GM23338 (cell line): ENCODE measurements around the gene MAFF. TPM values are rescaled to one million over a fixed set of nuclear protein-coding genes. Genes with fewer than 3 reads are reported as not detected.

Experiments used
- ATAC-seq: fragments of 200-7000 bp; cut with Tn5 transposase; 3 replicates; pipeline ENCODE4 v1.9.1; 2020
- DNase-seq: peaks from one replicate; pipeline ENCODE4 v3.0.0-alpha.2; 2015; ENCODE audit warnings: low spot score
- H2AFZ ChIP-seq: fragments of 200-600 bp; sonication (generic); 2 replicates; pipeline ENCODE4 v1.8.0; 2016; ENCODE audit warnings: antibody characterized with exemption, mild to moderate bottlenecking, moderate library complexity
- H3F3A ChIP-seq: fragments of 200-600 bp; sonication (generic); replicated peaks from 2 replicates; pipeline ENCODE4 v1.8.0; 2017; ENCODE audit warnings: antibody characterized with exemption, mixed run types, low read depth
- H3K27ac ChIP-seq: fragments of 200-600 bp; sonication (generic); 2 replicates; pipeline ENCODE4 v1.6.1; 2016; ENCODE audit warnings: low read depth
- H3K27me3 ChIP-seq: fragments of 200-600 bp; sonication (generic); 2 replicates; pipeline ENCODE4 v1.8.0; 2016; ENCODE audit warnings: mild to moderate bottlenecking, mixed run types, moderate library complexity; ENCODE audit not compliant: insufficient read depth
- H3K36me3 ChIP-seq: fragments of 200-600 bp; sonication (generic); 2 replicates; pipeline ENCODE4 v1.8.0; 2016; ENCODE audit warnings: mild to moderate bottlenecking; ENCODE audit not compliant: insufficient read depth
- H3K4me1 ChIP-seq: fragments of 200-600 bp; sonication (generic); 2 replicates; pipeline ENCODE4 v1.8.0; 2016; ENCODE audit warnings: mild to moderate bottlenecking, moderate library complexity; ENCODE audit not compliant: insufficient read depth
- H3K4me2 ChIP-seq: fragments of 200-600 bp; sonication (generic); 2 replicates; pipeline ENCODE4 v1.7.1; 2017; ENCODE audit warnings: mixed run types
- H3K4me3 ChIP-seq: fragments of 200-600 bp; sonication (generic); 2 replicates; pipeline ENCODE4 v1.6.1; 2016; ENCODE audit warnings: mixed run types
- H3K79me2 ChIP-seq: fragments of 200-600 bp; sonication (generic); replicated peaks from 2 replicates; pipeline ENCODE4 v1.8.0; 2017; ENCODE audit warnings: mild to moderate bottlenecking; ENCODE audit not compliant: insufficient read depth
- H3K9me2 ChIP-seq: fragments of 200-600 bp; sonication (generic); 2 replicates; pipeline ENCODE4 v1.8.0; 2017; ENCODE audit not compliant: insufficient read depth
- H4K20me1 ChIP-seq: fragments of 200-600 bp; sonication (generic); replicated peaks from 2 replicates; pipeline ENCODE4 v1.8.0; 2017; ENCODE audit warnings: mild to moderate bottlenecking; ENCODE audit not compliant: insufficient read depth
- H3K27ac Mint-ChIP-seq: 2 replicates; pipeline ENCODE4 v1.8.0; 2020; ENCODE audit warnings: inconsistent platforms, mild to moderate bottlenecking, moderate library complexity, mixed read lengths
- H3K27me3 Mint-ChIP-seq: 3 replicates; pipeline ENCODE4 v1.8.0; 2022; ENCODE audit warnings: low read depth, mild to moderate bottlenecking, moderate library complexity, mixed read lengths, inconsistent platforms; ENCODE audit not compliant: insufficient read depth, poor library complexity
- H3K36me3 Mint-ChIP-seq: 3 replicates; pipeline ENCODE4 v1.8.0; 2021; ENCODE audit warnings: low read depth, mild to moderate bottlenecking, inconsistent platforms, moderate library complexity, mixed read lengths
- H3K4me1 Mint-ChIP-seq: 3 replicates; pipeline ENCODE4 v1.8.0; 2020; ENCODE audit warnings: mild to moderate bottlenecking, inconsistent platforms, mixed read lengths
- H3K4me3 Mint-ChIP-seq: 3 replicates; pipeline ENCODE4 v1.8.0; 2021; ENCODE audit warnings: moderate library complexity, mild to moderate bottlenecking, inconsistent platforms, mixed read lengths
- H3K9me3 Mint-ChIP-seq: 3 replicates; pipeline ENCODE4 v1.8.0; 2020; ENCODE audit warnings: moderate library complexity, mild to moderate bottlenecking, inconsistent platforms, mixed read lengths
- CREB1 ChIP-seq: fragments of 250-450 bp; sonication (Bioruptor Pico); IDR thresholded peaks from 2 replicates; pipeline ENCODE4 v1.5.0; 2020; ENCODE audit warnings: low read depth, mild to moderate bottlenecking, moderate library complexity
- CTCF ChIP-seq, 2 experiments: fragments of 200-600 bp in 1 of 2; sonication (generic) in 1 of 2; conservative IDR thresholded peaks; 2 replicates each; pipeline versions ENCODE4 v1.5.1 to v1.6.1; 2016 to 2017; ENCODE audit warnings: antibody characterized with exemption in 2 of 2, low read depth in 2 of 2, mild to moderate bottlenecking in 2 of 2, moderate library complexity in 1 of 2
- ETS1 ChIP-seq: IDR thresholded peaks from 2 replicates; pipeline ENCODE4 v1.6.1; 2016; ENCODE audit warnings: antibody characterized with exemption
- EZH2phosphoT487 ChIP-seq: fragments of 200-600 bp; sonication (generic); IDR thresholded peaks from one replicate; pipeline ENCODE4 v1.8.1; 2018; ENCODE audit warnings: antibody characterized with exemption; ENCODE audit not compliant: unreplicated experiment
- NANOG ChIP-seq: IDR thresholded peaks from 2 replicates; pipeline ENCODE4 v1.6.1; 2016; ENCODE audit warnings: antibody characterized with exemption, borderline replicate concordance
- POLR2AphosphoS5 ChIP-seq: IDR thresholded peaks from 2 replicates; pipeline ENCODE4 v1.6.1; 2016; ENCODE audit warnings: antibody characterized with exemption, low read depth
- REST ChIP-seq: IDR thresholded peaks from one replicate; pipeline ENCODE4 v1.6.1; 2018; ENCODE audit warnings: antibody characterized with exemption; ENCODE audit not compliant: unreplicated experiment
- STAT1 ChIP-seq: IDR thresholded peaks from one replicate; pipeline ENCODE4 v1.6.1; 2016; ENCODE audit warnings: antibody characterized with exemption; ENCODE audit not compliant: unreplicated experiment
- ZNF462 ChIP-seq: fragments of 250-450 bp; sonication (Bioruptor Pico); IDR thresholded peaks from 2 replicates; pipeline ENCODE4 v1.5.0; 2020; ENCODE audit warnings: mild to moderate bottlenecking, moderate library complexity
- polyA plus RNA-seq: library from polyadenylated mRNA; unstranded; fragments of >200 nt; fragmentation: Nextera tagmentation; extraction: Ambion mirVana; gene quantifications from 2 replicates; pipeline ENCODE4 v1.2.1, GENCODE V29; 2016
- total RNA-seq: library from RNA; depleted of rRNA; stranded (reverse); fragments of >200 nt; shearing (Covaris generic); gene quantifications from 2 replicates; pipeline ENCODE4 v1.2.3, GENCODE V29; 2014

Gene MAFF
- total and polyA plus RNA-seq, 2 experiments from 2014 or later = 2.2 to 8.9 TPM

GRCh38 chr22:38174626-38175025 is 27.2 kb upstream of the MAFF start (continued):
- TF ChIP-seq ZNF462 (CRISPR knock-in tag) (no peak), POLR2AphosphoS5 (no peak), ETS1 (no peak), STAT1 (no peak), EZH2phosphoT487 (no peak), CREB1 (CRISPR knock-in tag) (no peak)

GRCh38 chr22:38175206-38176118 is 26.3 kb upstream of the MAFF start:
- no peak overlapping the region for H3K27ac Mint-ChIP-seq
- TF ChIP-seq POLR2AphosphoS5 (no peak), NANOG (no peak), REST (no peak), ETS1 (no peak), CTCF (conservative IDR thresholded peaks at IDR 0.05; ENCODE audit: low read depth in 2 of 2) (no peak), CREB1 (CRISPR knock-in tag) (no peak)

More at GRCh38 chr22:38175206-38176118, 26.3 kb upstream of the MAFF start:
- peaks cover 5% of the 10 kb centered on the region; the same call in 2 of the 3 replicates for H3K36me3 Mint-ChIP-seq
- Histone ChIP-seq H3K79me2 (no peaks in the 10 kb centered on the region), H4K20me1 (no peaks in the 10 kb centered on the region), H2AFZ (no peak overlapping the region), H3K27me3 (no peaks in the 10 kb centered on the region), H3K4me3 (no peak overlapping the region), H3F3A (no peaks in the 10 kb centered on the region), H3K27ac (no peak overlapping the region), H3K4me2 (no peak overlapping the region), H3K9me2 (no peaks in the 10 kb centered on the region), H3K4me1 (peaks cover 6% of the 10 kb centered on the region), H3K36me3 (no peaks in the 10 kb centered on the region)
- H3K4me1 Mint-ChIP-seq = peaks cover 25% of the 10 kb centered on the region
- peaks cover 13% of the 10 kb centered on the region for H3K27me3 Mint-ChIP-seq
- H3K4me3 Mint-ChIP-seq = no peak overlapping the region
- no peaks in the 10 kb centered on the region for H3K9me3 Mint-ChIP-seq
- ATAC-seq (no peak), DNase-seq (no peak)
